ENCODE data around the gene CLDN5.

DNA sequence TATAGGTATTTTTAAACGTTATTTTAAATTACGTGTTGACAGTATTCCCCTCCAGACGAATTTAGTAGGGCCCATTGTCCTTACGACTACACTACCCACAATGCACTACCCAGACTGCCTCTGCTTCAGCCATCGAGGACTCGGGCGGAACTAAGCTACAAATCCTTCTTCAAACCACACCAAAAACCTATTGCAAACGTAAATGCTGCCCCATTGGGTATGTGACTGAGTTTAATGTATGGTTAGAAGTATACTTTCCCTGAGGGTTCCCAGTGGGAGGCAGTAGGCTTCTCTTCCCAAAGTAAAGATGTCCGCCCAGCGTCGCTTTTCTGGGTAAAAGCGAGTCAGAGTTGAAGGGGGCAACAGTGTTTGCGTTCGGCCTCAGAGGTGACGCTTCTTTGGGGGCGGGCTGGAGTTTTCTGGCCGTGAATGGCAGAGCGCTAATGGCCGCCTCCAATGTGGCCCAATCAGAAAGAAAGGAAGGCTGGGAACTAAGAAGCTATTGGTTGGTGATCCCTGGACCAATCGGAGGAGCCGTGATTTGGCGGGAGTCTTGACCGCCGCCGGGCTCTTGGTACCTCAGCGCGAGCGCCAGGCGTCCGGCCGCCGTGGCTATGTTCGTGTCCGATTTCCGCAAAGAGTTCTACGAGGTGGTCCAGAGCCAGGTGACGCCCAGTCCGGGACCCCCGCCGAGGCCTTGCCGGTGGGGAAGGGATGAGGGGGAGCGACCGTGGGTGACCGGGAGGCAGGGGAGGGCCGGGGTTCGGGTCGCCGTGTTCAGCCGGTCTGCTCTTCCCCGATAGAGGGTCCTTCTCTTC lies 44.6 kb downstream of the CLDN5 start, which contains the start of gene CDC45:
- TF ChIP-seq, protein P1, sequence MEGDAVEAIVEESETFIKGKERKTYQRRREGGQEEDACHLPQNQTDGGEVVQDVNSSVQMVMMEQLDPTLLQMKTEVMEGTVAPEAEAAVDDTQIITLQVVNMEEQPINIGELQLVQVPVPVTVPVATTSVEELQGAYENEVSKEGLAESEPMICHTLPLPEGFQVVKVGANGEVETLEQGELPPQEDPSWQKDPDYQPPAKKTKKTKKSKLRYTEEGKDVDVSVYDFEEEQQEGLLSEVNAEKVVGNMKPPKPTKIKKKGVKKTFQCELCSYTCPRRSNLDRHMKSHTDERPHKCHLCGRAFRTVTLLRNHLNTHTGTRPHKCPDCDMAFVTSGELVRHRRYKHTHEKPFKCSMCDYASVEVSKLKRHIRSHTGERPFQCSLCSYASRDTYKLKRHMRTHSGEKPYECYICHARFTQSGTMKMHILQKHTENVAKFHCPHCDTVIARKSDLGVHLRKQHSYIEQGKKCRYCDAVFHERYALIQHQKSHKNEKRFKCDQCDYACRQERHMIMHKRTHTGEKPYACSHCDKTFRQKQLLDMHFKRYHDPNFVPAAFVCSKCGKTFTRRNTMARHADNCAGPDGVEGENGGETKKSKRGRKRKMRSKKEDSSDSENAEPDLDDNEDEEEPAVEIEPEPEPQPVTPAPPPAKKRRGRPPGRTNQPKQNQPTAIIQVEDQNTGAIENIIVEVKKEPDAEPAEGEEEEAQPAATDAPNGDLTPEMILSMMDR (IDR thresholded peaks at IDR 0.05) = no peak
- no peak for TF ChIP-seq EZH2phosphoT487 (IDR thresholded peaks at IDR 0.05)

Measured in neural progenitor cell (in vitro differentiated cells).